ENCODE data around the gene NR6A1.

- TF ChIP-seq CTCF (IDR thresholded peaks at IDR 0.05): no peak
- no peak for TF ChIP-seq POLR2A (IDR thresholded peaks at IDR 0.05)
- no peak for TF ChIP-seq EP300 (IDR thresholded peaks at IDR 0.05)
These were observed 26.4 kb upstream of the NR6A1 start for GRCh38 chr9:124797343-124798103.

Data from ovary (tissue), 3 donors.